Stimulated activated CD8-positive, alpha-beta memory T cell treated with anti-CD3 and anti-CD28 coated beads, Interleukin-12 subunit alpha, Interleukin-12 subunit beta, amount 100 ng/mL, for 4 hours (primary cell): Measurements from ENCODE around the gene TPD52L2.

Experiments used
- DNase-seq: peaks from one replicate; pipeline ENCODE4 v3.0.0-alpha.2; 2020; ENCODE audit warnings: low read depth

Gene TPD52L2

DNA sequence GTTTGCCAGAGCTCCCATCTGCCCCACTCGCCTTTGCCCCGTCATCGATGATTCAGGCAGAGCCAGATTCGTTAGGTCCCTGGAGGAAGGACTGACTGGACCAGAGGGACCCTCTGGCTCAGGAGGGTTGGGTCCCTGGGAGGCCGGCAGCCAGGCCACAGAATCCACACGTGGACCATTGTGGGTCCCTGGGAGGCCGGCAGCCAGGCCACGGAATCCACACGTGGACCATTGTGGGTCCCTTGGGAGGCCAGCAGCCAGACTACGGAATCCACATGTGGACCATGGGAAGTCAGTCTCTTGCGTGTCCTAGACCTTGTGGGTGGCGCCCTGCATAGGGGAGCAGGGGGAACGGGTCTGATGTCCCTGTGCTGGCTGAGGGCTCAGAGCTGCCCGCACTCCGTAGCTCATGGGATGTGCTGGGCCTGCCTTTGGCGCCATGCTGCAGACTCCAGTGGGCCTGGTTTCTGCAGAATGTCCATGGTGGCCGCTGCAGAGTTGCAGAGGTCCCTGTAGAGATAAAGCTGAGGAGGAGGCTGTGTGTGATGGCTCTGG is 67.6 kb downstream of the TPD52L2 start:
- DNase-seq, result no peak

DNA sequence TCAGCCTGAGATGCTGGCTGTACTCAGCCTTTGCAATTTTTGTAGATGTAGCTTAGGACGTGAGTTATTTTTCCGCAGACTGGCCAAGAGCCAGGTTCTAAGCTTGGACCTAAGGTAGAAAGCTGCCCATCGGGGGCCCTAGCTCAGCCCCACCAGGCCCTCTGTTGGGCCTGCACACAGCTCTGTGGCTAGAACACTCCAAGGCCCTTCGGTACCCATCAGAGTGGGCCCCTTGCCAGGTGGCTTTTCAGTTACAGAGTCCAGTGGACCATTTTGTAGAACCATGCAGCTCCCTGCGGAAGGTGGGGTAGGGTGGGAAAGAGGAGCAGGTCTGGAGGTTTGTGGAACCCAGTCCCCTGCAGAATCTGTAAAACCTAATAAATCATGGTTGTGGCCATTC is 68.6 kb downstream of the TPD52L2 start:
- no peak for DNase-seq

DNA sequence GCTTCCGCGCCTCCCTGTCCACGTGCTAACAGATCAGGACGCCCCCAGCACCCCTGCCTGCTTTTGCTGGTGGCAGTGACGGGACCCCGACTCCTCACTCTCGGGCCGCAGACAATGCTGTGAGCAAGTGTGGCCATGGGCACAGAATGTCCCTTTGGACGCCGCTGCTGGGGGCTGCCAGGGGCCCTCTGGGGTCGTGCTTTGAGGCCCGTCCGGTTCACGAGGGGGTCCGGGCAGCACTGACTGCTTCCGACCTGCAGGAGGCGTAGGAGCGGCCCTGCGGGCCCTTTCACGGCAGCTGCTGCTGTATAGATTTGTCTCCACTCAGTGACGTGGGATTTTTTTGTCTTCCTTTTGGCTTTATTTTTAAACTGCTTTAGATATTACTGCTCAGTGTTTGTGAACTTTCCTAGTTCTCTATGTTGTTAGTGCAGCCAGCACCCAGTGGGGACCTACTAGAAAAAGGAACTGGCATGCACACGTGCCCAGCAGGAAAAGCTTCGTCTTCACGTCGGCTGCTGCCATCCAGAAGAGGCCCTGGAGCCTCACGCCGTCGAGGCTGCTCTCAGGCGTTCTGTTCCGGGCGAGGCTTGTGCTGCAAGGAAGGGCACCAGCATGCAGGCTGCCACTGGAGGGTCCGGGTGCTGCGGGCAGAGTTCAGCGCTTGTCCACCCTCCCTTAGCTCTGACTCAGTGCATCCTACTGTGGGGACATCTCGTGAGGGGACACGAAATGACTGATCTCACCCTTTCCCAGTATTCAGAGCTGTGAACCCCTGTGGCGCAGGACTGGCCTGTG is 69.4 kb downstream of the TPD52L2 start:
- DNase-seq, result no peak

DNA sequence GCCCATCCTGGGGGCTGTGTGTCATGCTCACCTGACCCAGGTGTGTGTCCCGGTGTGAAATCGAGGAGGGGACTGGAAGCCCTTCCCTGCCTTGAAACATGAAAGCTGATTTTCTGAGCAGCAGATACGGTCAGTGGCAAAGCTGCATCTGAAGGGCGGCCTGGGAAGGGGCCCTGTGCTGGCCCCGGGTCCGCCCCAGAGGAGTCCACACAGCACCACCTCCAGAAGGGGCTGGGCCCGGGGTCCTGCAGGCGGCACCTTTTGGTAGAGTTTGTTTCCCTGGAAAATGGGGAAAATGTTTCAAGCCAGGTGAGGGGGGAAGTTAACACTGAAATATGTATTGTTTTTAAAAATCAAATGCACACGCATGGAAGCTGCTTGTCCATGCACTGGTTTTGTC is 70.4 kb downstream of the TPD52L2 start:
- no peak for DNase-seq

DNA sequence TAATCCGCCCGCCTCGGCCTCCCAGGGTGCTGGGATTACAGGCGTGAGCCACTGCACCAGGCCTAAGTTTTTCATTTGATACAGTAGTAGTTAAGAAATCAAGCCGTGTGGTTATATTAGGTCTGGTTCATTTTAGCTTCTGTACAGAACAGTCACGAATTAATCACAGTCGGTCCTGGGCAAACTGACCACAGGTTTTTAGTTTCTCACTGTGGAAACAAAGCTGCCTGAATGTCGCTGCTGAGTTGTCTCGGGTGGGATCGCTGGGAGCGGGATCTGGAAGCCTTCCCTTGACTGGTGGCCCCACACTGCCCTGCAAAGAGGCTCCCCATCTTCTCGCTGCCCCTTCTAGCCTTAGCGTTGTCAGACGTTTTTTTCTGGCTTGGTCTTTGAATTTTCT is 72.5 kb downstream of the TPD52L2 start:
- DNase-seq, result no peak

DNA sequence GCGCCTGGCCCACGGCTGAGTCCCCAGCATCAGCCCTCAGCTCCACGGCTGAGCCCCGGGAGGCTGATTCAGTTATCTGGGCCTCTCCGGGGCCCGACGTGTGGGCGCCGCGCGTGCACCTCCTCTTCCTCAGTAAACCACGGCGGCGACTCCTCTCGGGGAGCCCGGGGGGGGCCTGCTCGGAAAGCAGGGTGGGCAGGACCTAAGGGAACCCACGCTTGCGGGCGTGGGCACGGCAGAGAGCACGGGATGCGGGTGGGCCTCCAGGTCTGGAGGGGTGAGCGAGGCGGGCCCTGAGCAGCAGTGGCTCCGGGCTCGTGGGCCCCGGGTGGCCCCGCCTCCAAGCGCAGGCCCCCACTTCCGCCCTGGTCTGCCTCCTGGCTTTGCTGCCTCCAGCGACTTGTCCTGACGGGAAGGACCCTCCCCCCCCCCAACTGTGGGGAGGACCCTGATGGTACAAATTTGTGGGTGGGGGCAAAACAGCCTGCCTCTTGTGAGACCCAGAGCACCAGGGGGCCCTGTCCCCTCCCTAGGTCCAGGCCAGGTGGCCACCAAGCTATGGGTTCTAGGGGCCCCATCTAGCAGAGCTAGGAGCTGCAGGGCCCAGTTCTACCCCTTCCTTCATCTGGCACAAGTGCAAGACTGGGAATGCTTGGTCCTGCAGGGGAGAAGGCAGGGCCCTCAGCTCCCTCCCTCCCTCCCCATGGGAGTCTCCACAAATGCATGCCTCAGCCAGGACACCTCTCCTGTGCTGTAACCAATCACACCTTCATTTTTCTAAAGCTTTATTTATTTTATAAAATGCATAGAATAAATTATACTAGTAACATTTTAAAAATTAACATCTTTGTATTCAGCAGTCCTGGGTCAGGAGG is 74.2 kb downstream of the TPD52L2 start:
- DNase-seq, result no peak

DNA sequence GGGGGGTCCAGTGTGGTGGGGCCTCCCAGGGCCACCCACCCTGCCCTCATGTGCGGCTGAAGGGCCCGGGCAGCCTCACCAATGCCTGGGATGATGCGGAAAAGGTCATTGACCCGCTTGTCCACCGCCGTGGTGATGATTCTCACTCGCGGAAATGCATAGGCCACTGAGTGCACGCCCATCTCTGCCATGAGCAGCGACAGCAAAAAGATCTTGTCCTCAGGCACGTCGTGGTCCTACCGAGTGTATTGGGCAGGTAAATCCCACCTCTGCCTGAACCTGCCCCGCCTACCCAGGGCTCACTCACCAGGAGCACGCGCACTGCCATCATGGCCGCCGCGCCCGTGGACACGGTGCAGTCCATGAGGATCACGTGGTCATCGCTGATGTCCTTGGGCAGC is 75.0 kb downstream of the TPD52L2 start:
- no peak for DNase-seq

DNA sequence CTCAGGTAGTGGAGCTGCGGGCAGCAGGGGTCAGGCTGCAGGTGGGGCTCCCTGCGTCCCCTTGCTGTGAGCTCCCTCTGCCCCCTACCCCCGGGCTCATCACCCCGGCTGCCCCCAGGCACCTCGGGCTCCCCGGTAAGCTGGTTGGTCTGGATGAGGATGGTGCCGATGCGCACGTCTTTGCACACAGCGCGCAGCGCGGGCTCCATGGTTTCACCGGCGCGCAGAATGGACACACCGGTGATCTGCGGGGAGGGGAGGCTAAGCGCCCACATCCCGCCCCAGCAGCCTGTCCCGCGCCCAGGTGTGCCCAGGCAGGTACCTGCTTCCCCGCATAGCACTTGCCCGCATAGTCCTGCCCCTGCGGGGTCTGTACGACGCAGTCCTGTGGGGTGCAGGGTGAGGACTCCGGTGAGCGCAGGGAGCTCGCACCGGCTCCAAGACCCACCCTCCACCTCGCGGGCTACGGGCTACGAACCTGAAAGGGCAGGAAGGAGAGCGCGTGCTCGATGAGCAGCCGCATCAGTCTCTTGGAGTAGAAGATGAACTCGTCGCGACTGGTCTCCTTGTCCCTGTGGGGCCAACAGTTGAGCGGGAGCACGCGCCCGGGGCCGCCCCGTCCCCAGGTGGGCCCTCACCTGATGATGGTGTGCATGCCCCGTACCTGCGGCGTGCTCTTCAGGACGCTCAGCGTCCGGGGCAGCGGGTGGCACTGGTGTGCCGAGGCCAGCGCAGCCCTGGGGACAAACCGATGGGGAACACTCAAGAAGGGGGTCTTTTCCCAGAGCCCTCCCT is 75.6 kb downstream of the TPD52L2 start:
- DNase-seq, result no peak
